Measurements from ENCODE around the gene NTF3.

- TF ChIP-seq POLR2AphosphoS5 (IDR thresholded peaks at IDR 0.05) = no peak
- TF ChIP-seq CTCF (IDR thresholded peaks at IDR 0.05) = no peak
- no peak for TF ChIP-seq POLR2A (IDR thresholded peaks at IDR 0.05)
Measured at GRCh38 chr12:5416571-5416970, 15.3 kb upstream of the NTF3 start.

Measured in prostate gland (tissue), 2 donors.